ENCODE measurements around the gene SIRT3.

SIRT3 gene

DNA sequence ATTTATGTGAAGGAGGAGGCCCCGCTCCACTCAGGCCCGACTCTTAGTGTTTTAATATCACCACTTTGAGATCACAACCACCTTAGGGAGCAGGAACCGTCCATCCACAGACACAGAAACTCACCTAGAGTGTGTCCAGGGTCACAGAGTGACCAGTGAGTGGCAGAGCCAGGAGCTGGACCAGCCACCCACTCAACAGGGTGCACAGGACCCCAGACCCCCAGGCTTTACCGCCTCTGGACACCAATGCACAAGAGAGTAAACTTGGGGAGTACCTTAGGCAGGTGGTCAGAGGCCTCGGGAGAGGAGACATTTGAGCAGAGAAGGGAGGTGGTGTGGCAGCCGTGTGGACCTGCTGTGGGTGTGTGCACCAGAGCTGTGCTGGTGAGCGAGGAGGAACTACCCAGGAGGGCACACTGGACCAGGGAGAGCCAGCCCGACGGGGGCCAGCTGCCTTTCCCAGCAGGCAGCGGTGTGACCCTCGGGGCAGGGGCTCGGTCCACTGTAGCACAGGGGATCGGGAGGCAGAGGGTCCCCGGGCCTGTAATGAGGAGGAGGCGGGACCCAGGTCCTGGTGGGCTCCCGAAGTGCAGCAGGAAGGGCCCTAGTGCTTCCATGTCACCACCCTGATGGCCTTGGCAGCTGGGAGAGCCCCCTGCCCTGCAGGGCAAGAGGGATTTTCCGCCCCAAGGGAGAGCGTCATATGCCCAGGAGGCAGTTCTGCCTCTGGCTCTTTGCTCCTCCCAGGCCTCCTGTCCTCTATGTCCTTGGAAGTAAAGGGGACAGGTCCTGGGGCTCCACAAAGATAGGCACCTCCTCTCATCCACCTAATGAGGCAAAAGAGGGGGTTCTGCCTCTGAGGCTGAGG, 34.5 kb upstream of the SIRT3 start:
- DNase-seq: no peak

DNA sequence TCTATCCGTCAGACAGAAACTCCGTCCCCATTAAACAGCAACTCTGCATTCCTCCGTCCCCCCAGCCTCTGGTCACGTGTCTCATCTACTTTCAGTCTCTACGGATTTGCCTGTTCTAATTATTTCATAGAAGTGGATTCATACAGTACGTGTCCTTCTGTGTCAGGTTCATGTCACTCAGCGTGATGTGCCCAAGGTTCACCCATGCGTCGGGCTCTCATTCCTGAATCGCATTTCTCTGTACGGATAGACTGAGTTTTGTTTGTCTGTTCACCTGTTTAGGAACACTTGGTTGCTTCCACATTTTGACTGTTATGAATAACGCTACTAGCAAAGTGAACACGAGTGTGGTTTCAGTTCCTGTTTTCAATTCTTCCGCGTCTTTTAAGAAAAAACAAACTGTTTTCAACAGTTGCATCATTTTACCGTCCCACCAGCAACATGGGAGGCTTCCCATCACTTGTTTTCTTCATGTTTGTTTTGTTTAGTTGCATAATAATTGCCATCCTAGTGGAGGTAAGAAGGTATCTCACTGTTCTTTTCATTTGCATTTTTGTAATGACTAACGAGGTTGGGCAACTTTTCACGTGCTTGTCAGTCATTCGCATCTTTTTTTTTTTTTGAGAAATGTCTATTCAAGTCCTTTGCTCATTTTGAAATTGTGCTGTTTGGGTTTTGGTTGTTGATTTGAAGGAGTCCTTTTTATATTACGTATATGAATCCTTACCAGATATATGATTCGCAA, 33.2 kb upstream of the SIRT3 start:
- DNase-seq: peak; percentile 54

DNA sequence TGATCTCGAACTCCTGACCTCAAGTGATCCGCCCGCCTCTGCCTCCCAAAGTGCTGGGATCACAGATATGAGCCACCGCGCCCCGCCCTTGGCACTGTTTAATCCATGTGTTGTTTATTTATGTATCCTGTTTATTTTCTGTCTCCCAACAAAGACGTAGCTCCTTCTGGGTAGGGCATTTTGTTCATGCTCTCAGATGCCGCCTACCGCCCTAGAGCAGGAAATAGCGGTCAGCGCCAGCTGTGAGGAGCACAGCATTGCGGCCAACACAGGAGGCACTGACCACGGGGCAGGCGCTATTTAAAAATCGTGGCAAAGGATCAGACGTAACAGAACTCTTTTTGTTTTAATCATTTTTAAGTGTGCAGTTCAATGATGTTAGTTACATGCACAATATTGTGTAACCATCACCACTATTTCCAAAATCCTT, 32.6 kb upstream of the SIRT3 start:
- peak; percentile 54 for DNase-seq

DNA sequence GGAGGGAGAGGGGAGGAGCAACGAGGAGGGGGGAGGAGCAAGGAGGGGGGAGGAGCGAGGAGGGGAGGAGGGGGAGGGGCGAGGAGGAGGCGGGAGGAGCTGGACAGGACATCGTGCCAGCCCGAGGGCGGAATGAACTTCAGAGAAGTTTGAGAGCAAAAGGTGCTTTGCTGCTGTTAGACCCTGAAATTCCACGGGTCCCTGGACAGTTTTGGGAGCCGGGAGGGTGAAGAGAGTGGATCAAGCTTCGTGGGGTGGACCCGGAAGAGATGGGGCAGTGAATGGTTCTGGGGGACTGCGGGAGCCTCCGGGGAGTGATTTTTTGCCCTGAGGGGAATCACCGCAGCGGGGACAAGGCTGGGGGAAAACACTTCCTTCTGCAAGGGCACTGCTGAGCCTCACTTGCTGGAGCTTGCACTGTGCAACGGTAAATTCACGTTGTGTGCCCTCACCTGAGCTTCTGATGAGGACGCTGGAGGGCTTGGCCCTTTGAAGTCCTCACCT, 31.4 kb upstream of the SIRT3 start:
- DNase-seq: peak; percentile 5

DNA sequence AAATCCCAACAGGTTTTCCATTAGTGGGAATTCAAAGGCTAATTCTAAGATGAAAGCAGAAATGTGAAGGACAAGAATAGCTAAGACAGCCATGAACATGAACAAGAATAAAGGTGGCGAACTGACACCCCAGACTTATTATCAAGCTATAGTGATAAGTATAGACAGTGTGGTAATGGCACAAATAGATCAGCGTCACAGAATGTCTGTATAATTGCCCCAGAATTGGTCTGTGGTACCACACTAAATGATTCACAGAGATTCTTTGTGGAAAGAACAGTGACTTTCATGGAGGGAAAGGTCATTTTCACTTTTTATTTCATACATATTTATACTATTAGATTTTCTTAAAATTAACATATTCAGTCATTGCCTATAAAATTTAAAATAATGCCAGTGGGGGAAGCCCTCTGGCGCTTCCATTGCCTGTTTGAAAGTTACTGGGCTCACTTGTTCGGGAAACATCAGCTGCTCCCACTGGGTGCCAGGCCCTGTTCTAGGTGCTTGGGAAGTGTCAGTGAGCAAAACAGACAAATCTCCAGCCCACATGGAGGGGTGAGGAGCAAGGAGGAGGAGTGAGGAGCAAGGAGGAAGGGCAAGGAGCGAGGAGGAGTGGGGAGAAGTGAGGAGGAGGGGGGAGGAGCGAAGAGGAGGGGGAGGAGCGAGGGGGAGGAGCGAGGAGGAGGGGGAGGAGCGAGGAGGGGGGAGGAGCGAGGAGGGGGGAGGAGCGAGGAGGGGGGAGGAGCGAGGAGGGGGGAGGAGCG, 30.7 kb upstream of the SIRT3 start:
- DNase-seq: no peak

DNA sequence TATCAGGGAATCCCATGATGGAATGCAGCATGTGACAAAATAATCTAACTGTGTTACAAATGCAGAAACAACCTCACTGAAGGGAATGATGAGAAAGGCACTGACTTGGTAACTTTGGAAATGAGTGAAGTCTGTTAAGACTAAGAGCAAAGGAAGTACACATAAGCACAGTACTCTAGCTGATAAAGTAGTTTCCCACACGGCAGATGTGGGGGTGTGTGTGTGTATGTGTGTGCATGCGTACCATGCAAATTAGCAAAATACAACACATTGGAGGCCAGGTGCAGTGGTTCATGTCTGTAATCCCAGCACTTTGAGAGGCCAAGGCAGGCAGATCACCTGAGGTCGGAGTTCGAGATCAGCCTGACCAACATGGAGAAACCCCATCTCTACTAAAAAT, 25.5 kb upstream of the SIRT3 start:
- DNase-seq: no peak

DNA sequence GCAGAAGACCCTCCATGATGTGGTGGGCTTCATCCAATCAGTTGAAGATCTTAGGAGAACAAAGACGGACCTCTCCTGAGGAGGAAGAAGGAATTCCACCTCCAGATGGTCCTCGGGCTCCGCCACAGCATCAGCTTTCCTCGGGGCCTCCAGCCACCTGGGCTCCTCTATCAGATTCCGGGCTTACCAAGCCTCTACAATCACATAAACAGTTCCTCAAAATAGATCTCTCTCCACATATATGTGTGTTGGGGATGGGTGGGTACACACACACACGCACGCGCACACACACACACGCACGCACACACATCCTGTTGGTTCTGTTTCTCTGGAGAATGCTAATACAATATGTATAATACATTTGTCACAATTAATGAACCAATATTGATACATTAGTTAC, 23.3 kb upstream of the SIRT3 start:
- DNase-seq: no peak

DNA sequence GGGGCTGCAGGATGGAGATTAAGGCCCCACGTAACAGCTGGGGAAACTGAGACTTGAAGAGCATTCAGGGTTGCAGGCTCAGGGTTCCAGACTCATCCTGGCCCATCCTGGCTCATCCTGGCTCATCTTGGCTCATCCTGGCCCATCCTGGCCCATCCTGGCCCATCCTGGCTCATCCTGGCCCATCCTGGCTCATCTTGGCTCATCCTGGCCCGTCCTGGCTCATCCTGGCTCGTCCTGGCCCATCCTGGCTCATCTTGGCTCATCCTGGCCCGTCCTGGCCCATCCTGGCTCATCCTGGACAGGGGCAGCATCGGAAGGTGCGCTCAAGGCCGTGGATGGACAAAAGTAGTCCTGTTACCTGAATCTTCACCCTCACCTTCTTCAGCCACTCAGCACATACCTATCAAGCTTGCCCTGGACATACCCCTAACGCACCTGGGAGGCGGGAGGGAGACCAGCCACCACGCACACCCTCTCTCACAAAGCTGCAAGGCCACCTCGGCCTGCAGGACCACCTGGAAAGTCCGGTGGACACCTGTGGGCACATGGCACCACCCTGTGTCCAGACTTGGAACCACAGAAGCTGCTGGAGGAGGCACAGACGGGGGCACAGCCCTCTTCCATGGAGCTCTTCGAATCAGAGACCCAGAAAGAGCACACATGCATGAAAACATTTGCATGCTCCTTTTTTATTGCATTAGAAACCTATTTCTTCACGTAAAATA, 21.8 kb upstream of the SIRT3 start:
- no peak for DNase-seq

DNA sequence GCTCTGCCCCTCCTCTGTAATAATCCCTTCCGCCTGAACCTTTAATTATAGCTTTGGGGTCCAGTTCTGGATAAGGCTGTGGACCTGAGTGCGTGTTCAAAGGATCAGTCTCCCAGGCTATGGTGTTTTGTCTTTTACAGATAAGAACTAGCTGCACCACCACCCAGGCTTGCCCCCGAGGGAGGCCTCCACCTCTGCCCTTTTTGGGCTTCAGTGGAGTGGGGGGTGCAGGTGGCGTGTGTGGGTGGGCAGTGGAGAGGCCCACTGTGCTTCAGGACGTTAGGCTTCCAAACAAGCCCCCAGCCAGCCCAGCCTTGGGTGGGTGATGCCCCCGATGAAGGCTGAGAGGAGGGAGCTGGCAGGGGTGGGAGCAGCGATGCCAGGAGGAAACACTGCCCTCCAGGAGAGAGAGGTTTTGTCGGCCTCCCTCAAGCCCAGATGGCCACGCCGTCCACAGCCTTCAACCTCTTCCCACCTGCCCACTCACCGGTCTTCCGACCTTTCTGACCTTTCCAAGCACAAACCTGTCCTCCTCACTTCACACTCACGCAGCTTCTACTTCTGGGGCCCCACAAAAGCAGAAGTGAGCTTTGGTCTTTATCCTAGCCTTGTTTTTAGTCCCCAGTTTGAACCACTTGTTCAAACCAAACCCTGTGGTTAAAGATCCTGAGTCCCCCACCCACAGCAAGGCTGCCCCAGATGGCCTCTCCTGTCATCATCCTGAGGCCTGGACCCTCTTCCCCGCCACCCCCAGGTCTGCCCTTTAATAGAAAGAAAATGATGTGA, 21.0 kb upstream of the SIRT3 start:
- no peak for DNase-seq

DNA sequence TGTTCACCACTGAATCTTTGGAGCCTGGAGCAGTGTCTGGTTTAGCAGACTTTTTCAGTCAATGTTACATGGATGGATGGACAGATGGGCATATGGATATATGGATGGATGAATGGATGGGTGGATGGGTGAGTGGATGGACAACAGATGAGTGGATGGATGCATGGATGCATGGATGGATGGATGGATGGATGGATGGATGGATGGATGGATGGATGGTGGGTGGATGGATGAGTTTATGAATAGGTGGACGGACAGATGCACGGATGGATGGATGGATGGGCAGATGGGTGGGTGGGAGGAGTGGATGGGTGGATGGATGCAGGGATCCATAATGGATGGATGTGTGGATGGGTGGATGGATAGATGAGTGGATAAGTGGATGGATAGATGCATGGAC, 19.7 kb upstream of the SIRT3 start:
- no peak for DNase-seq

DNA sequence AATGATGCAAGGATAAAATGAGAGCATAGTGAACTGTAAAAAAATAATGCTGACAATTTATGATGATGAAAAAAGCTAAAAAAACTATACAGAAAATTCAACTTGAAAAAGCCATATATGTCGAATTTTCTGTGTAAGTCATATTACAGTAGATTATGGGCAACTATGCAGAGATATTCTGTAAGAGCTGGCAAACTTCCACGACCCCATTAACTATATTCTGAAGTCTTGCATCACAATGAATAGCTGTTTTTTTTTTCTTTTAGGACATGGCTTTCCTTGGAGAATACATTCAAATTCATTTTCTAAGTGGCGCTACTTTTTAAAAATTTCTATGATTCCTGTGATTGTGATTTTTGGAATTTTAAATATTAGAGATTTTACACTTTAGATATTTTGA, 19.0 kb upstream of the SIRT3 start:
- DNase-seq: no peak

DNA sequence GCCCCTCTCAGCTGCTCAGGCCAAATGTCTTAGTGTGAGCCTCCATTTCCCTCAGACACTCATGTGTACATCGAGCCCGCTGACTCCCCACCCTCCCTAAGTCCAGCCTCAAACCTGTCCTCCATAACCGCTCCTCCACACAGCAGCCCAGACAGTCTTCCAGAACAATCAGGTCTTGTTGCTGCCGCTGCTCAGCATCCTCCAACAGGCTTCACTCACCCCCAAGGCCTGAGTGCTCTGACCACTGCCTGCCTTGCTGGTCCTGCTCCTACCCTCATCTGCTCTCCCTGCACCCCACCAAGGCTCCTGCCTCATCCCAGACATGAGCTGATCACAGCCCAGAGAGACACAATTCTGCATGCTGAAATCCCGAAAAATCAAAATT, 17.7 kb upstream of the SIRT3 start:
- DNase-seq: no peak

DNA sequence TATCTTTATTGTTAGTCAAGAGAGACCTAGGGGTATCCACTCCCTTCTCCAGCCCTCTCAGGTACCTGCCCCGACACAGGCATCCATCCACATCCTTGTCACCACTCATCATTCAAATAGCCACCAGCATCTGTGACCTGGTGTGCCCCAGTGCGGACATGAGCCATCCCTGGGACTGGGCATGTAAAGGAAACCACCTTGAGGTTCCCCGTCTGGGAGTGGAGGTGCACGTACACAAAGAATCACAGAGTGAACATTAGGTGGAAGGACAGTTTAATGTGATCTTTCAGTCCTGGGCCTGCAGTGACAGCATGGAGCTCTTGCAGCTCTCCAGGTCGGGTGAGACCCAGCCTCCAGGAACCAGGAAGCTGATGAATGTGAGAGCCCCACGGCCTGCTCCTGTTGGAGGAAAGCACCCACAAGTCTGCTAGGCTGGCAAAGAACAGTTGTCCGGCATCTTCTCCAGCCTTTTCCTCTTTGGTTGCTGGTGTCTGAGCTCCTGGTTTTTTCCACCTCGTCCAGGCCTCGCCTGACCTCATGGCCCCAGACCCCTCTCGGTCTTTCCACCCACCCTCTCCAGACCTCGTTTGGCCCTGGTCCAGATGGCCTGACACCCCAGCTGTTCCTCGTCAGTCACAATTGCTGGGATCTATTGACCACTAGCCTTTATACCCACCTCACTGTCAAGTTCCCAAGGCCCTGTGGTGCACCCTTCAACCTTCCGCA, 17.2 kb upstream of the SIRT3 start:
- DNase-seq: no peak

DNA sequence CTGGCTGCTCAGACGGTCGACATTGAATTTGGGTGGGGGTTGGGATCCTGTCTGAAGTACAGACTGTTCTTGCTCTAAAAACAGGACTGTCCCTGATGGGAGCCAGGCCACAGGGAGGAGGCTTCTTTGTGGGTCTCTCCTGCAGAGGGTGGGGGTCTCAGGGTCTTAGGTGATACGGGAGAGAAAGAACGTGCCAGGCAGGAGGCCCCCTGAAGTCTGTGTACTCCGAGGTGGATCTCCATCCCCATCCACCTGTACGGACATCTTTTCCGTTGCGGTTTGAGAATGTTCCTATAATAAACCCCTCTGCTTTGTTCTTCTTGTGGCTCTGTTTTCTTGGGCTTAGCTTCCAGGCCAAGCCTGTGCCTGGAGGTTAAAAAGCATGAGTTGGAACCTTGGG, 16.5 kb upstream of the SIRT3 start:
- no peak for DNase-seq

DNA sequence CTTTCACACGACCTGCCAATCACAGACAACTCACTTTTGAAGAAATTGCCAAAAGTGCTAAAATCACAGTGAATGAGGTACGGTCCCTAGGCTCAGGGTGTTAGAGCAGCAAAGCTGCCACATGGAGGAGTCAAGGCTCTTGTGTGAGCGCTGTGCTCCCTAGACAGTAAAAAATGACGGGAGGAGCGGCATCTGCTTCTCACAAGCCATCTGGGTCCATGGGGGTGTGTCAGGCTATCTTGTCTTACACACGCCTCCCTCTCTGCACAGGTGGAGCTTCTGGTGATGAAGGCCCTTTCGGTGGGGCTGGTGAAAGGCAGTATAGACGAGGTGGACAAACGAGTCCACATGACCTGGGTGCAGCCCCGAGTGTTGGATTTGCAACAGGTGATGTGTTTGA, 15.4 kb upstream of the SIRT3 start:
- DNase-seq: no peak

DNA sequence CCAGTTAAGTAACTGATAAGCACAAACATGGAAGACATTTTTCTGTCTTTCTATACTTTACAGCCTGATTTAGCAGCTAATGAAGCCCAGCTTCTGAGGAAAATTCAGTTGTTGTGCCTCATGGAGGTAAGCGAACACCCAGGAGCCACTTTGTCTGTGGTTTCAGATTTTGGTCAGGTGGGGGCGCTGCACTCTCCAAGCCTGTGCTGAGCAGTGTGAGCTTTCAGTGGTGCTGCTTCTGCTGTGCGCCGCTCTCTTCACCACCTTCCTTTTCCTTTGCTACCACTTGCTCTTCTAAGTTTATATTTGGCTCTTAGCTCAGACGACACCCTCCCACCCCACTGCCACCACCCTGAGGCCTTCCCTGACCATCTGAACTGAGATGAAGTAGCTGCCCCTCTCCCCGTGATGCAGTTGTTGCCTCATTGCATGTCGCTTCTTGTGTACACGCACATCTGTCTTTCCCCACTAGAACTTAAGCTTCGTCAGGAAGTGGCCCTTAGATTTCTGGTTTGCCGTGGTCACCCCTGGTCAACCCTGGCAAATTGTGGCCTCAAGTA, 14.7 kb upstream of the SIRT3 start:
- DNase-seq: no peak

DNA sequence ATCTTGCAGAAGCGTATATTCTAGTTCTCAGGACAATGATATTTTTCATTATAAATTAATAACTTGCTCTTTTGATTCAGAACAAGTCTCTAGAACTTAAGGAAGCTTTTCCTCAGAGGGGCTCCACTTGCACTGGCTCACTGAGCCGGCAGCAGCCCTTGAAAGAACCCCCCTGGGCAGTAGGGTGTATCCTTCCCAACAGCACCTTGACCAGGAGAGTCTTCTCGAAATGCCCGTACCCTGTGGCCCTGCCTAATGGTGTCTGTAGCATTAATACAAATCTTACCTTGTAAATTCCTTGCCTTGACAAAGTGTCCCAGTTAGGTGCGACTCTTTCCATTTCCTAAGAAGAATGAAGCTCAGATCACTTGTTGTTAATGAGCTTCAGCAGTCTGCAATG, 14.1 kb upstream of the SIRT3 start:
- no peak for DNase-seq

DNA sequence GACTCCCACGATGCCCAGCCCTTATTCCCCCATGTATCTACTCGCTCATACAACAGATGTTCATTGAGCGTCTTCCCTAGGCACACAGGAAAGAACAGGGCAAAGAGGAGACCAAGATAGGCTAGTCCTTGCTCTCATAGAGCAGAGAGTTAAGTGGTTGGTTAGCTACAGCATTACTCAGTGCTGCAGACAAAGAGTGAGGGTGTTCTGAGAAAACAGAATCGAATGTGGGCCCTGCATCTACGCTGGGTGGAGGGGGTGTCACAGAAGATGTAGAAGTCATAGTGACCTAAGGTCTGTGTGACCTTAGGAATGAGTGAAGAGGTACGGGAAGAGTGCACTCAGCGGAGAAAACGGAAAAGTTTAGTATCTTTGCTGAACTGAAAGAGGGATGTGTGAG, 12.9 kb upstream of the SIRT3 start:
- DNase-seq: no peak

DNA sequence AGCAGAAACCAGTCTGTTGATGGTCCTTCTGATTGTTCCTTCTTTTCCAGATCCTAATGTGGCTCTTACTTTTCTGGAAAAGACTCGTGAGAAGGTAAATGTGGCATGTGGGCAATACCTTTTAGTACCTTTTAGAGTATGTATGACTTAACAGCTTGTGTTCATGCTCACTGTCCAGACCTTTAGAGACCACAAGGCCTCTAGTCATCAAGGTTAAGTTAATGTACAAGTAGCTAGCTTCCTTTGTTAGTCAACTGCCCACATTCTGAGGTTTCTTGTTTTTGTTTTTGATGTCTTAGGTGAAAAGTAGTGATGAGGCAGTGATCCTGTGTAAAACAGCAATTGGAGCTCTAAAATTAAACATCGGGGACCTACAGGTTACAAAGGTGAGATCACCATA, 8.2 kb upstream of the SIRT3 start:
- no peak for DNase-seq

DNA sequence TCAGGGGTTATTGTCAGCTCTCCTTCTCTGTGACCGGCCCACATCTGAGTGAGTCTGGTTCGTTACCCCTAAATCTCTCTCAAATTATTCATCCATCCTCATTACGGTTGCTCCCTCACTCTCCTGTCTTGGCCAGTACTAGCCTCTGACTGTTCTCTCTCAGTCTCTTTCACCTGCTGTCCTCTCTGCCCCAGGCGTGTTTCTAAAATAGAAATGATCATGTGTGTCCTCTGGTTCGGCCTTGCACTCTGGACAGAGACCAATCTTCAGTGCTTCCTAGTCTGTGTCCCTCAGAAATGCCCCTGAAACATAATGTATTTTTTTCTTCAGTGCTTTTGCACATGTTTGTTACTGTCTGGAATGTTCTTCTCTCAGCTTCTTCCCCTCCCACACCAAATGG, 5.5 kb upstream of the SIRT3 start:
- no peak for DNase-seq

DNA sequence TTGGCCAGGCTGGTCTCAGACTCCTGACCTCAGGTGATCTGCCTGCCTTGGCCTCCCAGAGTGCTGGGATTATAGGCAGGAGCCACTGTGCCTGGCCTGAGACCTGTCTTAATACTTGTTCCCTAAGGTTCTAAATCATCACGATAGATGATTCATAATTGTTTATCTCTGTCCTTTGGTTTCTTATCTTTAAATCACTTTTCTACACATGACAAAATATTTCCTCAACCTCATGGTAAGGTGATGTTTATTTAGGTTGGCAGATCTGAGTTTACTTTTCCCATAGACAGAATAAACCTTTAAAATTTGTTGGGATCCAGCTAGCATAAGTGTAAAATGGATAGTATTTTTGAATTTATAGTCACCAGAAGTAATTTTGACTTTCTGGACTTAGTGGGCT, 4.2 kb upstream of the SIRT3 start:
- no peak for DNase-seq

Data from GF-D8 (cell line).